Fibroblast of skin of right biceps (primary cell): ENCODE measurements around the gene RBFOX2.

ENCODE experiments used
- DNase-seq: peaks from one replicate; pipeline ENCODE4 v3.0.0-alpha.2; 2013

Gene RBFOX2

GRCh38 chr22:35860837-35861236, 167.8 kb downstream of the RBFOX2 start:
- no peak for DNase-seq

DNA sequence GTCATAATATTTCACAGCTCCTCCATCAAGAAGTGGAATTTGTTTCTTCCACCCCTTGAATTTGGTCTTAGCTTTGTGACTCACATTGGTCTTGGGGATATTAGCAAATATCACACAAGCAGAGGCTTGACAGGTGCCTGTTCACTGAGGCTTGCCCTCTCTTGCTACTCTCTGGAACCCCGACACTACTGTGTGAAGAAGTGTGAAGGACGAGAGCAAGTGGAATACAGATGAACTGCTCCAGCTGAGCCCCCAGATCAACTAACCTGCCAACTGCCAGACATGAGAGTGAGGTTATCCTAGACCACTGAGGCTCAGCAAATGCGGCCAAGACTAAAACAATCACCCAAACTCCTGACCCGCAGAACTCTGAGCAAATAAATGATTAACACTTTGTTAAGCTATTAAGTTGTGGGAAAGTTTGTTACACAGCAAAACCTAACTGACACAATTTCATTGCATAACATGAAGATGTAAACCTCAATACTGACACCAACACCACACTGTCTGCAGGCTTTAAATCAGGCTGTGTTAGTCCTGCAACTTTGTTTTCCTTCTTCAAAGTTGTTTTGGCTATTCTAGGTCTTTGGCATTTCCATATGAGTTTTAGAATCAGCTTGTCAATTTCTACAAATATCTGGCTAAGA, 168.4 kb downstream of the RBFOX2 start:
- no peak for DNase-seq

DNA sequence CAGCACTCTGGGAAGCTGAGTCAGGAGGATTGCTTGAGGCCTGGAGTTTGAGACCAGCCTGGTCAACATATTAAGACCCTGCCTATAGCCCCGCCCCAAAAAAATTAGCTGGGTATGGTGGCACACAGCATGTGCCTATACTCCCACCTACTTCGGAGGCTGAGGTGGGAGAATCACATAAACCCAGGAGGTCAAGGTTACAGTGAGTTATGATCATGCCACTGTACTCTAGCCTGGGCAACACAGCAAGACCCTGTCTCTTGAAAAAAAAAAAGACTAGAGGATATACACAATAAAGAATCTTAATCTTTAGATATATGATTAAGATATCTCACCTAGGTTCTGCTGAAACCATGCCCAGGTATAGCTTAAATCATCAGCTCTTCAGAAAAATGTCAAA, 174.3 kb downstream of the RBFOX2 start:
- DNase-seq: no peak

DNA sequence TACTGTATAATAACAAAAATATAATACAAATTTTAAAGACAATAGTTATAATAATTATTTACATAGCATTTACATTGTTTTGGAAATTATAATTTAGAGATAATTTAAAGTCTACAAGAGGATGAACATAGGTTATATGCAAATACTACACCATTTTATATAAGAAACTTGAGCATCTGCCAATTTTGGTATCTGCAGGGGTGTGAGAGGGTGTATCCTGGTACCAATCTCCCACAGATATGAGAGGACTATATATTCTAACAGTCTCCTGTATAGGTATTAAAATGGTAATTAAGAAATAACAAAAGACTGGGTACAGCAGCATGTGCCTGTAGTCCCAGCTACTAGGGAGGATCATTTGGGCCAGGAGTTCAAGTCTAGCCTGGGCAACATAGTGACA, 176.5 kb downstream of the RBFOX2 start:
- no peak for DNase-seq

GRCh38 chr22:35850831-35851230, 177.8 kb downstream of the RBFOX2 start:
- DNase-seq: no peak

DNA sequence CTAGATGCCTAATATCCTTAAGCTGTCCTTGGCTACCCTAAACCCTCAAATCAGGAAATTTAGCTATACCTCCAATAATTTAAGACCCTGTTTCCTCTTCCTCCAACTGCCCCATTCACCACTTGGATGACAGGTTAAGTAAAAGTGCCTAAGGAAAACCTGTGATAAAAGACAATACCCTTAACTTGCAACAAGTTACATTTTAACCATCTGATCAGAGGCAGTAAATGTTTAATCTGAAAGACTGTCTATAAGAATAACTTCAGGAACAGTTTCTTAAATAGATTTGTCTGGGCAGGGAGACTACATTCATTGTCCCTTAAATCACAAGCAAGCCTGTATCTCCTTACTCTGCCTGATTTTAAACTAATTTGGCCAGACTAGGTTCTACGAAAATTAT, 181.8 kb downstream of the RBFOX2 start:
- DNase-seq: no peak

DNA sequence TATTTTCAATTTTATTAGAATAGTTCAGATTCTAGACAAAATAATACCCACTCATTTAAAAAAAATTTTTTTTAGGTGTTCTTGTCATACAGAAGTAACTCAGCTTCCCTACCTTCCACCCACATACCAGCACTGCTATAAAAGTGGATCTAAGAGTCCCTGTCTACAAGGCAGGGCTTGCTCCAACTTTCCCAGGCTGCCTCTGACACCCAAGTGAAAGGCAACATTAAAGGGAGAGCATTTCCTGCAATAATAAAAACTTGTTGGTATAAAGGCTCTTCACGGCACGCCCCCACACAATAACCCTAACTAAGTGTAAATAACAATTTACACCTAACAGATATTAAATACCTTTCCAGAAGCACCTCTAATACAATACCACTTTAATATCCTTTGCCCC, 183.7 kb downstream of the RBFOX2 start:
- DNase-seq: no peak

- peak; percentile 47 for DNase-seq
Measured at GRCh38 chr22:35842954-35843353, 185.7 kb downstream of the RBFOX2 start.

GRCh38 chr22:35842519-35842913, 186.1 kb downstream of the RBFOX2 start:
- DNase-seq: no peak

- no peak for DNase-seq
Measured at GRCh38 chr22:35841907-35842518, 186.6 kb downstream of the RBFOX2 start.

DNA sequence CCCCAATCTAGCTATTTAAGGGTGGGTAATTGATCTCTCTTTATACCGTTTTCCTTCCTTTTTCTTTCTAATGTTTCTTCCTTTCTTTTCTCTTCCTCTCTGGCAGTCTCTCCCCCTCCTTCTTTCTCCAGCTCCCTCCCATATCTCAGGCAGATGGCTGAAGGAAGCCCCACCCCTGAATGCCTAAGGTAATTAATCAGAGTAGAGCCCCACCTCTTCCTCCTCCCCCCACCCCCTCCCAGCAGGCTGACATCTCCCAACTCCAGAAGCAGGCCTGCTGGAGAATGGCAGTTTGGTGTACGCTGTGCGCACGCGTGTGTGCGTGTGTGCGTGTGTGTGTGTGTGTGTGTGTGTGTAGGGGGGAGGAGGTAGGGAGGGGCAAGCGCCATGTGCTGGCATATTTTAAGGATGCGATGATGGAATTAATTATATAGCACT, 188.3 kb downstream of the RBFOX2 start:
- peak; percentile 100 for DNase-seq

GRCh38 chr22:35839841-35840301, 188.8 kb downstream of the RBFOX2 start:
- peak; percentile 31 for DNase-seq

GRCh38 chr22:35838855-35839576, 189.6 kb downstream of the RBFOX2 start:
- DNase-seq: peak; percentile 82

DNA sequence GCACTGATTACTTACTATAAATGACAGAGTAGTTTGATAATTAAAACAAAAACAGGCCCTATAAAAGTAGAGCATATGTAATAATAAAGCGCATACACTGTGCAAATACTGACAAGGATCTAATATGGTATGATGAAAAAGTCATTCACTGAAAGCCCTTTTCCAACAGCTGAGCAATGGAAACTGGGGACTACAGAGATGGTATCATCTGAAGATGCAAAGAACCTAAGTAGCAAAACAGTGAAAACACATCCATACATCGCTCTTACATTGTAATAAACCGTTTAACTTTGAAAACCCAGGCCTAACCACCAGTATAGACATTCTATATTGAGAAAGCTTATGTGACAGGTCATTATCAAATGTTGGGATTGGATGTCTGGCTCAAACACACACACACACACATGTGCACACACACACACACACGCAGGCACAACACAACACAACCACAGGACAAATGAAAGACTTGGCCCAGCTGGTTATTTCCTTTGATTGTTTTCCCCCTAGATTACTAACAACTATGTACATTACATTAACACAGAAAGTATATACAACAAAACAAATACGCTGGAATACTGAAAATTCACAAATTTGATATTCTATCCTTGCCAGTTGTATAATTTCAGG, 191.4 kb downstream of the RBFOX2 start:
- DNase-seq: peak; percentile 16

- DNase-seq: peak; percentile 96
Measured at GRCh38 chr22:35835998-35836691, 192.5 kb downstream of the RBFOX2 start.

- DNase-seq: peak; percentile 14
Measured at GRCh38 chr22:35835267-35835997, 193.2 kb downstream of the RBFOX2 start.

GRCh38 chr22:35834061-35834460, 194.6 kb downstream of the RBFOX2 start:
- no peak for DNase-seq

GRCh38 chr22:35830305-35830704, 198.3 kb downstream of the RBFOX2 start:
- DNase-seq: no peak

DNA sequence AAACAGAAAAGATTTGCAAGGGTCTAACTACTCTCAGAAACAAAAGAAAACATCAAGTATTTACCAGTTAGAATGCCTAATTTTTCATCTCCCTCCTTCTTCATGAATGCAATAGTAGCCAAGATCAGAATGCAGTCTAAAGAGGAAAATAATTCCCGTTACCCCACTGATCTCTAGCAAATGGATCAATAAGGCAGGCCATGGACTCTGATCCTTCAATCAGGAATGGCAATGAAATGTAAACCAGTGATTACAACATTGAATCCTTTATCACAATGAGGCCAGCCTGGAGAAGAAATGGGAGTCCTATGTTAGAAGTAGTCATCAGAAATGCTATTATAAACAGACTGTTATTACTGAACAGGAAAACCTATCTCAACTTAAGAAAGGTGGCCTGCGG, 204.4 kb downstream of the RBFOX2 start:
- DNase-seq: no peak

DNA sequence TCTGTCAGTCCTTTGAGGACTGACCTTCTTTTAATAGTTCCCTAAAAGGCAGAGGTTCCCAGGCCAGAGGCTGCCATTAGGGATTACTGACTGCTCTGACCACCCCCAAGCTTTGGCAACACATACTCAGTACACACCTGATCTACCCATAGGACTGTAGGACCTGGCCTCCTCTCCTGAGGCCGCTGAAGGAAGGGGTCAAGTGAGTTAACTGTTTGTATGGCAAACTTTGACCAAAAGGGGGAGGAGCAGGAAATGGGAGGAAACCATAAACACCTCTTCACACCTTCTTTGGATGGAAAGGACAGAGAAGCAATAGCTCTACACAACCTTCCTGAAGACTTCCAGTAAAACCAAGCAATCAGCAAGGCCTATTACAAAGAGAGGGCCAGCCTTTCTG, 207.0 kb downstream of the RBFOX2 start:
- DNase-seq: no peak

GRCh38 chr22:35819421-35819820, 209.2 kb downstream of the RBFOX2 start:
- DNase-seq: no peak

DNA sequence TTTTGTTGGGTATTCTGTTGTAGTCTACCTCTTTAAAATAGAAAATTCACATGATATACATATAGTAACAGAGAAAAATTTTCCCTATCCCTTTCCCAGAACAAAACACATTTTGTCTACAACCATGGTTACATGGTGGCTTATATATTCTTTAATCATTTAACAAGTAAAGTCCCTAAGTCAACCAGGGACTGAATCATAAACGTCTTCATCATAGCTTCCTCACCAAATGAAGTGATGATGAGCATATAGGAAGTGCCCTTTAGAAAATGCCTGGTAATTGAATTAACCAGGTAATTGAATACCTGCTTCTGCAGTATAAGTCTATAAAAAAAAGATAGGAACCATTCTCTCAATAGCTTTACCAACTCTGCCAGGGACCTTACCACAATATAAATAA, 209.7 kb downstream of the RBFOX2 start:
- no peak for DNase-seq
